Effector memory CD4-positive, alpha-beta T cell (primary cell): Measurements from ENCODE around the gene GIMAP2.

ENCODE experiments used
- DNase-seq, 3 donors: peaks; one replicate each; pipeline ENCODE4 v3.0.0-alpha.2; 2020
- H3K27ac ChIP-seq: 2 replicates; pipeline ENCODE4 v1.7.0; 2013; ENCODE audit warnings: mild to moderate bottlenecking, low read length, moderate library complexity; ENCODE audit not compliant: insufficient read depth, poor library complexity, severe bottlenecking
- H3K27me3 ChIP-seq: replicated peaks from 2 replicates; pipeline ENCODE4 v1.7.0; 2013; ENCODE audit warnings: mild to moderate bottlenecking, low read length; ENCODE audit not compliant: insufficient read depth, control insufficient read depth, poor library complexity, severe bottlenecking
- H3K36me3 ChIP-seq: 2 replicates; pipeline ENCODE4 v1.7.0; 2013; ENCODE audit warnings: mild to moderate bottlenecking, low read length, moderate library complexity; ENCODE audit not compliant: control insufficient read depth, insufficient read depth
- H3K4me1 ChIP-seq: 2 replicates; pipeline ENCODE4 v1.7.0; 2013; ENCODE audit warnings: low read length, mild to moderate bottlenecking; ENCODE audit not compliant: control insufficient read depth, insufficient read depth, poor library complexity, severe bottlenecking
- H3K4me3 ChIP-seq: 2 replicates; pipeline ENCODE4 v1.7.0; 2013; ENCODE audit warnings: low read length, low read depth, mild to moderate bottlenecking; ENCODE audit not compliant: insufficient read depth, poor library complexity, severe bottlenecking
- H3K9me3 ChIP-seq: 2 replicates; pipeline ENCODE4 v1.7.0; 2013; ENCODE audit warnings: mild to moderate bottlenecking, low read length, moderate library complexity; ENCODE audit not compliant: control insufficient read depth
- total RNA-seq, 3 donors: gene quantifications; one replicate each; lab custom pipeline; 2026; lab: John Stamatoyannopoulos, UW

GIMAP2 gene
- total RNA-seq: 66.8 to 112 (median 76.3) reads per million in 3 donors

GRCh38 chr7:150685219-150686029 is at the start of gene GIMAP2:
Gene GIMAP2, plus strand, starts transcription at chr7:150685706. Its CDS starts 1,354 bp downstream, at chr7:150687060.
- Histone ChIP-seq H3K27me3 (no peaks in the 10 kb centered on the region), H3K36me3 (peaks cover 22% of the 10 kb centered on the region), H3K9me3 (peaks cover 3% of the 10 kb centered on the region), H3K4me3 (peak within 1 kb of the TSS; percentile 61), H3K4me1 (peaks cover 31% of the 10 kb centered on the region), H3K27ac (peak within 1 kb of the TSS; percentile 88)
- DNase-seq: no peak

GRCh38 chr7:150641854-150642253 is 43.7 kb upstream of the GIMAP2 start:
- peaks cover 4% of the 10 kb centered on the region for H3K4me1 ChIP-seq
- H3K9me3 ChIP-seq: peaks cover 16% of the 10 kb centered on the region
- H3K27ac ChIP-seq: no peak overlapping the region
- no peaks in the 10 kb centered on the region for H3K27me3 ChIP-seq
- no peak for DNase-seq
- H3K4me3 ChIP-seq: no peak overlapping the region
- H3K36me3 ChIP-seq: no peaks in the 10 kb centered on the region

GRCh38 chr7:150642926-150643325 is 42.6 kb upstream of the GIMAP2 start:
- H3K36me3 ChIP-seq: no peaks in the 10 kb centered on the region
- no peak for DNase-seq
- no peaks in the 10 kb centered on the region for H3K27me3 ChIP-seq
- H3K4me3 ChIP-seq: no peak overlapping the region
- no peak overlapping the region for H3K27ac ChIP-seq
- H3K4me1 ChIP-seq: peaks cover 6% of the 10 kb centered on the region
- H3K9me3 ChIP-seq: peaks cover 13% of the 10 kb centered on the region

- no peak for DNase-seq
- peaks cover 11% of the 10 kb centered on the region for H3K4me1 ChIP-seq
- H3K27me3 ChIP-seq: no peaks in the 10 kb centered on the region
Measured at GRCh38 chr7:150645259-150646020, 40.1 kb upstream of the GIMAP2 start.

GRCh38 chr7:150648353-150649079 is 37.0 kb upstream of the GIMAP2 start:
- H3K27ac ChIP-seq: peak overlapping the region; percentile 34
- peaks cover 3% of the 10 kb centered on the region for H3K9me3 ChIP-seq
- no peaks in the 10 kb centered on the region for H3K27me3 ChIP-seq
- H3K4me3 ChIP-seq: no peak overlapping the region
- peaks cover 11% of the 10 kb centered on the region for H3K4me1 ChIP-seq
- DNase-seq: no peak
- no peaks in the 10 kb centered on the region for H3K36me3 ChIP-seq

More at GRCh38 chr7:150645259-150646020, 40.1 kb upstream of the GIMAP2 start:
- Histone ChIP-seq H3K36me3 (no peaks in the 10 kb centered on the region), H3K27ac (no peak overlapping the region), H3K9me3 (peaks cover 3% of the 10 kb centered on the region), H3K4me3 (no peak overlapping the region)

GRCh38 chr7:150649080-150649385 is 36.5 kb upstream of the GIMAP2 start:
- no peak for DNase-seq

GRCh38 chr7:150654692-150655091 is 30.8 kb upstream of the GIMAP2 start:
- Histone ChIP-seq H3K27ac (no peak overlapping the region), H3K4me1 (peaks cover 4% of the 10 kb centered on the region), H3K27me3 (no peaks in the 10 kb centered on the region), H3K36me3 (no peaks in the 10 kb centered on the region), H3K9me3 (peaks cover 3% of the 10 kb centered on the region), H3K4me3 (no peak overlapping the region)
- no peak for DNase-seq

More at GRCh38 chr7:150649080-150649385, 36.5 kb upstream of the GIMAP2 start:
- peaks cover 11% of the 10 kb centered on the region for H3K4me1 ChIP-seq
- peak overlapping the region; percentile 34 for H3K27ac ChIP-seq
- no peaks in the 10 kb centered on the region for H3K27me3 ChIP-seq
- H3K4me3 ChIP-seq: no peak overlapping the region
- H3K9me3 ChIP-seq: peaks cover 3% of the 10 kb centered on the region
- H3K36me3 ChIP-seq: no peaks in the 10 kb centered on the region

- DNase-seq: no peak
- no peak overlapping the region for H3K27ac ChIP-seq
- H3K4me1 ChIP-seq: peaks cover 4% of the 10 kb centered on the region
- peaks cover 3% of the 10 kb centered on the region for H3K9me3 ChIP-seq
- no peak overlapping the region for H3K4me3 ChIP-seq
- H3K27me3 ChIP-seq: no peaks in the 10 kb centered on the region
- no peaks in the 10 kb centered on the region for H3K36me3 ChIP-seq
Measured at GRCh38 chr7:150656047-150656446, 29.5 kb upstream of the GIMAP2 start.

GRCh38 chr7:150657526-150657925 is 28.0 kb upstream of the GIMAP2 start:
- Histone ChIP-seq H3K27me3 (no peaks in the 10 kb centered on the region), H3K36me3 (no peaks in the 10 kb centered on the region), H3K4me1 (peaks cover 4% of the 10 kb centered on the region), H3K4me3 (no peak overlapping the region), H3K27ac (no peak overlapping the region), H3K9me3 (peaks cover 3% of the 10 kb centered on the region)
- DNase-seq: no peak
